K562 (cell line): ENCODE results near the gene MARK3. TPM values are rescaled to one million over a fixed set of nuclear protein-coding genes. Genes with fewer than 3 reads are reported as not detected.

ENCODE experiments used
- C11orf30 ChIP-seq: fragments of 450-650 bp; IDR thresholded peaks from 2 replicates; pipeline ENCODE4 v1.6.1; 2016; ENCODE audit warnings: low read depth, mild to moderate bottlenecking
- CBX3 ChIP-seq, 2 experiments: IDR thresholded peaks; 1 replicate in 1 of 2; 2 replicates in 1 of 2; pipeline ENCODE4 v1.6.1; 2012; ENCODE audit warnings: inconsistent platforms in 2 of 2, low read length in 2 of 2, borderline replicate concordance in 1 of 2, control low read depth in 1 of 2
- CREB1 ChIP-seq, 2 experiments: sonication (generic) in 1 of 2; formaldehyde crosslinking in 1 of 2; IDR thresholded peaks; 2 replicates each; pipeline versions ENCODE4 v1.6.1 to v1.8.0; 2012 to 2022; ENCODE audit warnings: inconsistent platforms in 1 of 2, mild to moderate bottlenecking in 1 of 2, missing genetic modification reagents in 1 of 2, moderate library complexity in 1 of 2
- ESRRA ChIP-seq: fragments of 450-650 bp; IDR thresholded peaks from 2 replicates; pipeline ENCODE4 v1.6.1; 2014; ENCODE audit warnings: low read depth, mild to moderate bottlenecking, moderate library complexity, borderline replicate concordance
- FOSL1 ChIP-seq: fragments of 200-800 bp; sonication (Bioruptor generic); conservative IDR thresholded peaks from 2 replicates; pipeline ENCODE4 v1.6.1; 2016; ENCODE audit warnings: missing genetic modification characterization, missing compliant biosample characterization
- GATAD2B ChIP-seq: fragments of 450-650 bp; IDR thresholded peaks from 2 replicates; pipeline ENCODE4 v1.6.1; 2017; ENCODE audit warnings: mild to moderate bottlenecking, borderline replicate concordance
- KDM1A ChIP-seq, 2 experiments: fragments of 450-650 bp; IDR thresholded peaks; 2 replicates each; pipeline ENCODE4 v1.6.1; 2016; ENCODE audit warnings: mild to moderate bottlenecking in 2 of 2
- MAFK ChIP-seq: IDR thresholded peaks from 2 replicates; pipeline ENCODE4 v1.6.1; 2011; ENCODE audit warnings: low read length, improper control_type of control experiment
- NEUROD1 ChIP-seq: fragments of 150-350 bp; IDR thresholded peaks from 2 replicates; pipeline ENCODE4 v1.6.1; 2014; ENCODE audit warnings: borderline replicate concordance, low read length, low read depth; ENCODE audit not compliant: partially characterized antibody
- NFE2 ChIP-seq: IDR thresholded peaks from 2 replicates; pipeline ENCODE4 v1.6.1; 2014; ENCODE audit warnings: antibody characterized with exemption, low read depth
- PHF20 ChIP-seq: fragments of 450-650 bp; IDR thresholded peaks from 2 replicates; pipeline ENCODE4 v1.6.1; 2018; ENCODE audit not compliant: partially characterized antibody
- STAT5A ChIP-seq: IDR thresholded peaks from 2 replicates; pipeline ENCODE4 v1.6.1; 2012; ENCODE audit warnings: low read length, inconsistent platforms, borderline replicate concordance
- TCF3 ChIP-seq: sonication (generic); formaldehyde crosslinking; IDR thresholded peaks from 2 replicates; pipeline ENCODE4 v1.4.0; 2020; ENCODE audit warnings: mild to moderate bottlenecking, missing genetic modification reagents
- polyA plus RNA-seq, 8 experiments: library from polyadenylated mRNA; depleted of rRNA in 4 of 8; stranded (reverse) in 5 of 8; unstranded in 3 of 8; fragments of >200 nt; fragmentation: Nextera tagmentation in 2 of 8; fragmentation: Illumina TruSeq in 1 of 8; extraction: Ambion mirVana in 2 of 8; extraction: Trizol in 1 of 8; gene quantifications; 2 replicates each; pipeline versions ENCODE4 v1.2.1 to v1.2.3, GENCODE V29; 2011 to 2014; ENCODE audit warnings: inconsistent platforms in 1 of 8, missing spikeins in 1 of 8
- total RNA-seq, 7 experiments: library from RNA; depleted of rRNA in 6 of 7; stranded (reverse); fragments of >200 nt in 6 of 7; fragmentation: Illumina TruSeq in 2 of 7; extraction: Trizol in 2 of 7; gene quantifications; 2 replicates each; pipeline versions ENCODE4 v1.2.1 to v1.2.3, GENCODE V29; 2011 to 2021; ENCODE audit warnings: low replicate concordance in 1 of 7
- TF ChIP-seq, protein P1 (sequence below): fragments of 450-650 bp; IDR thresholded peaks from 2 replicates; pipeline ENCODE4 v1.6.1; 2017; ENCODE audit warnings: antibody characterized with exemption, mild to moderate bottlenecking
- TF ChIP-seq, protein P2 (sequence below), 2 experiments: fragments of 450-650 bp; formaldehyde crosslinking in 1 of 2; IDR thresholded peaks; 2 replicates each; pipeline versions ENCODE4 v1.4.0 to v1.6.1; 2014 to 2020; ENCODE audit warnings: mild to moderate bottlenecking in 2 of 2, borderline replicate concordance in 1 of 2, low read depth in 1 of 2

MARK3 gene
- total and polyA plus RNA-seq, 9 of the 15 experiments (the other 6 are each of a cell fraction or from before 2014, with no cell fraction given): 10.1 to 68.7 (median 56.3) TPM

DNA sequence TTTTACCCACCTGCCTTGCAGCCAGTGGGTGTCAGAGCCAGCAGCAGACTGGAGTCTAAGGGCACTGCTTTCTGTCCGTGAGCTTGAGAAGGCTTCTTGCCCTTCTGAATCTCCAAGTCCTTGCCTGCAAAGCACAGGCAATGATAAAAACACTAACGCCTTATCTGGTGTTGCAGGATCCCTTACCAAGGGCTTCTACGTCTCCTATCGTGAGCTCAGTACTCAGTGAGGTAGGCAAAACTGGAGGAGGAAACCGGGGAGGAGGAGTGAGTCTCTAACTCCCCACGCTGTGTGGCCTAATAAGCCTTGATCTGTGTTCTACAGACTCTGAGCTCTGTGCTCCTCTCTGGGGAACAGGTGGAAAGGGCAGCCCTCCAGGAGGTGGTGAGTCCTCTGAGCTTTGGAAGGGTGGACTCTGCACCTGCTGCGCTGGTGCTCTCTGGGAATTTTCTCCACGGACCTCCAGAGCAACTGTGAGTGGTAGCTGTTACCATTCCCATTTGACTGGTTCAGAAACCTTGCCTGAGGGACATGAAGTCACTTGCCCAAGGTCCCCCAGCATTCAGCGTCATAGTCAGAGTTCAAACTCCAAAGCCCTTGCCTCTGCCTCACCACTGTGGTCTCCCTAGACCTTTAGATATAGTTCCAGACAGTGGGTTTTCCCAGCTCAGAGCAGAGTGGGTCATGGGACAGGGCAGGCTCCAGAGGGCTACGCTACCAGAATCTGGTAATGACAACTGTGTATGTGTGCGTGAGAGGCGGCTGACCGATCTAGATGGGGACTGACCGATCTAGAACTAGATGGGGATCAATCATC is 7.0 kb upstream of the MARK3 start (continued):
- TF ChIP-seq, protein P1, sequence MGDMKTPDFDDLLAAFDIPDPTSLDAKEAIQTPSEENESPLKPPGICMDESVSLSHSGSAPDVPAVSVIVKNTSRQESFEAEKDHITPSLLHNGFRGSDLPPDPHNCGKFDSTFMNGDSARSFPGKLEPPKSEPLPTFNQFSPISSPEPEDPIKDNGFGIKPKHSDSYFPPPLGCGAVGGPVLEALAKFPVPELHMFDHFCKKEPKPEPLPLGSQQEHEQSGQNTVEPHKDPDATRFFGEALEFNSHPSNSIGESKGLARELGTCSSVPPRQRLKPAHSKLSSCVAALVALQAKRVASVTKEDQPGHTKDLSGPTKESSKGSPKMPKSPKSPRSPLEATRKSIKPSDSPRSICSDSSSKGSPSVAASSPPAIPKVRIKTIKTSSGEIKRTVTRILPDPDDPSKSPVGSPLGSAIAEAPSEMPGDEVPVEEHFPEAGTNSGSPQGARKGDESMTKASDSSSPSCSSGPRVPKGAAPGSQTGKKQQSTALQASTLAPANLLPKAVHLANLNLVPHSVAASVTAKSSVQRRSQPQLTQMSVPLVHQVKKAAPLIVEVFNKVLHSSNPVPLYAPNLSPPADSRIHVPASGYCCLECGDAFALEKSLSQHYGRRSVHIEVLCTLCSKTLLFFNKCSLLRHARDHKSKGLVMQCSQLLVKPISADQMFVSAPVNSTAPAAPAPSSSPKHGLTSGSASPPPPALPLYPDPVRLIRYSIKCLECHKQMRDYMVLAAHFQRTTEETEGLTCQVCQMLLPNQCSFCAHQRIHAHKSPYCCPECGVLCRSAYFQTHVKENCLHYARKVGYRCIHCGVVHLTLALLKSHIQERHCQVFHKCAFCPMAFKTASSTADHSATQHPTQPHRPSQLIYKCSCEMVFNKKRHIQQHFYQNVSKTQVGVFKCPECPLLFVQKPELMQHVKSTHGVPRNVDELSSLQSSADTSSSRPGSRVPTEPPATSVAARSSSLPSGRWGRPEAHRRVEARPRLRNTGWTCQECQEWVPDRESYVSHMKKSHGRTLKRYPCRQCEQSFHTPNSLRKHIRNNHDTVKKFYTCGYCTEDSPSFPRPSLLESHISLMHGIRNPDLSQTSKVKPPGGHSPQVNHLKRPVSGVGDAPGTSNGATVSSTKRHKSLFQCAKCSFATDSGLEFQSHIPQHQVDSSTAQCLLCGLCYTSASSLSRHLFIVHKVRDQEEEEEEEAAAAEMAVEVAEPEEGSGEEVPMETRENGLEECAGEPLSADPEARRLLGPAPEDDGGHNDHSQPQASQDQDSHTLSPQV: 0 out of 2 replicates have a peak, but pooled peaks have one; percentile 32
- TF ChIP-seq CREB1 (IDR thresholded peaks at IDR 0.05): peak; percentile 86
- peak; percentile 70; the same call in 1 of the 2 replicates for TF ChIP-seq CREB1 (CRISPR knock-in tag; IDR thresholded peaks at IDR 0.05)
- peak; percentile 49 for TF ChIP-seq FOSL1 (tag)
- peak; percentile 67 for TF ChIP-seq NFE2
- peak; percentile 86 for TF ChIP-seq NEUROD1
- peak; percentile 96 for TF ChIP-seq TCF3 (CRISPR knock-in tag)
- 0 out of 2 replicates have a peak, but pooled peaks have one; percentile 32 for TF ChIP-seq MAFK
- TF ChIP-seq ESRRA: no peak
- TF ChIP-seq KDM1A (IDR thresholded peaks at IDR 0.05): peak; percentile 88 to 91
- no peak for TF ChIP-seq C11orf30
- no peak for TF ChIP-seq GATAD2B
- TF ChIP-seq PHF20: peak; percentile 41
- TF ChIP-seq STAT5A: peak; percentile 89
- peak in 1 of 2 experiments; percentile 79; a peak in 1 of 3 replicates for TF ChIP-seq CBX3 (IDR thresholded peaks at IDR 0.05; ENCODE audit: borderline replicate concordance in 1 of 2, low read length in 2 of 2)
- TF ChIP-seq, protein P2, sequence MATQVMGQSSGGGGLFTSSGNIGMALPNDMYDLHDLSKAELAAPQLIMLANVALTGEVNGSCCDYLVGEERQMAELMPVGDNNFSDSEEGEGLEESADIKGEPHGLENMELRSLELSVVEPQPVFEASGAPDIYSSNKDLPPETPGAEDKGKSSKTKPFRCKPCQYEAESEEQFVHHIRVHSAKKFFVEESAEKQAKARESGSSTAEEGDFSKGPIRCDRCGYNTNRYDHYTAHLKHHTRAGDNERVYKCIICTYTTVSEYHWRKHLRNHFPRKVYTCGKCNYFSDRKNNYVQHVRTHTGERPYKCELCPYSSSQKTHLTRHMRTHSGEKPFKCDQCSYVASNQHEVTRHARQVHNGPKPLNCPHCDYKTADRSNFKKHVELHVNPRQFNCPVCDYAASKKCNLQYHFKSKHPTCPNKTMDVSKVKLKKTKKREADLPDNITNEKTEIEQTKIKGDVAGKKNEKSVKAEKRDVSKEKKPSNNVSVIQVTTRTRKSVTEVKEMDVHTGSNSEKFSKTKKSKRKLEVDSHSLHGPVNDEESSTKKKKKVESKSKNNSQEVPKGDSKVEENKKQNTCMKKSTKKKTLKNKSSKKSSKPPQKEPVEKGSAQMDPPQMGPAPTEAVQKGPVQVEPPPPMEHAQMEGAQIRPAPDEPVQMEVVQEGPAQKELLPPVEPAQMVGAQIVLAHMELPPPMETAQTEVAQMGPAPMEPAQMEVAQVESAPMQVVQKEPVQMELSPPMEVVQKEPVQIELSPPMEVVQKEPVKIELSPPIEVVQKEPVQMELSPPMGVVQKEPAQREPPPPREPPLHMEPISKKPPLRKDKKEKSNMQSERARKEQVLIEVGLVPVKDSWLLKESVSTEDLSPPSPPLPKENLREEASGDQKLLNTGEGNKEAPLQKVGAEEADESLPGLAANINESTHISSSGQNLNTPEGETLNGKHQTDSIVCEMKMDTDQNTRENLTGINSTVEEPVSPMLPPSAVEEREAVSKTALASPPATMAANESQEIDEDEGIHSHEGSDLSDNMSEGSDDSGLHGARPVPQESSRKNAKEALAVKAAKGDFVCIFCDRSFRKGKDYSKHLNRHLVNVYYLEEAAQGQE (IDR thresholded peaks at IDR 0.05; ENCODE audit: borderline replicate concordance): peak; percentile 24; the same call in 1 of the 2 replicates
- TF ChIP-seq, protein P2 (CRISPR knock-in tag; IDR thresholded peaks at IDR 0.05; ENCODE audit: low read depth): no peak
